Measurements from ENCODE around the gene TMEM182.

The TMEM182 gene

DNA sequence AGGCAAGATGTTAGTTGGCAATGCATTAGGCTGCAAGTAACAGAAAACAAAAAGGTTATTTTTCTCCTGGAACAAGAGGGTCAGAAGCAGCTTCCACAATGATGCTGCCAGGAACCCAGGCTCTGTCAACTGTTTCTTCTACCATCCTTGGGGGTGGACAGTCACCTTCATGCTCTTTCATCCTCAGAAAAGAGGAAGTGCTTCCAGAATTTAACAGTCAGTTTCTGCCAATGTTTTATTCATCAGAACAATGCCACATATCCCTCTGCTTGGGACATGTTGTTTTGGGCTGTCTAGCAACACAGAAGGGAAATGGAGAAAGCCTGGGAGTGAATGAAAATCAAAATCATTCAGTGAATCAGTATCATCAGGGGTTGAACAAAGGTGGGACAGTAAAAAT is 7.1 kb downstream of the TMEM182 start:
- no peak for DNase-seq

DNA sequence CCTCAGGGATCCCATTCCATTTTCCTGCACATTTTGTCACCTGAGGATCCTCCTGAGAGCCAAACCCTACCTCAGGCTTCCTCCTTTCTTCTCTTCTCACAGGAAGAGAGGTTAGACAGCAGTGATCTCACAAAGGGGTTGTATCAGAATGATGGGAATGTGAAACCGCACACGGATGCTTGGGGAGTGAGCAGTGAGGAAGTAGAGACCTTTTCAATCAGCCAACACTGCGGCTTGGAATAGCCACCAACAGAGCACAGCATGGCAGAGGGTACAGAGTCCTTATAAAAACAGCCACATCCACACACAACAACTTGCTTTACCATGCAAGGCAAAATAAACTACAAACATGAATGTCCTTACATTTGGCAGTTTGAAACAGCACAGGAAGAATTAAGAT is 8.7 kb downstream of the TMEM182 start:
- no peak for DNase-seq

DNA sequence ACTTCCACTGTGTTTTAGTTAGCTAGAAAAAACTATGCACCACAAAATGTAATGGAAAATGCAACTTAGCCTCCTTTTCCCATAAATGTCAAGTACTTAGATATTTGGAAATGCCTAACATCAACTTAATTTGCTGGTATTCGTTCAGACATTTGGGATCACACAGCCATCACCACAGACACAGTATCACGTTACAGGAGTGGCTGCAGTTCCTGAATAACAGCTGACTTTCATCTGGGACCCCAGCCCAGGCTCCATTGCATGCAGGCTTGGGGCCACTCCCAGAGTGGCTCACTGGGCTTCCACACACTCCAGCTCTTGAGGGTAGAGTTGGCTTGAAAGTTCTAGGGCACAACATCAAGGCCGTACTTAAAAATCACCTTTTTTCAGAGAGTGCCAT is 9.3 kb downstream of the TMEM182 start:
- DNase-seq: no peak

- no peak for DNase-seq
These were observed 10.8 kb downstream of the TMEM182 start for GRCh38 chr2:102772659-102773058.

DNA sequence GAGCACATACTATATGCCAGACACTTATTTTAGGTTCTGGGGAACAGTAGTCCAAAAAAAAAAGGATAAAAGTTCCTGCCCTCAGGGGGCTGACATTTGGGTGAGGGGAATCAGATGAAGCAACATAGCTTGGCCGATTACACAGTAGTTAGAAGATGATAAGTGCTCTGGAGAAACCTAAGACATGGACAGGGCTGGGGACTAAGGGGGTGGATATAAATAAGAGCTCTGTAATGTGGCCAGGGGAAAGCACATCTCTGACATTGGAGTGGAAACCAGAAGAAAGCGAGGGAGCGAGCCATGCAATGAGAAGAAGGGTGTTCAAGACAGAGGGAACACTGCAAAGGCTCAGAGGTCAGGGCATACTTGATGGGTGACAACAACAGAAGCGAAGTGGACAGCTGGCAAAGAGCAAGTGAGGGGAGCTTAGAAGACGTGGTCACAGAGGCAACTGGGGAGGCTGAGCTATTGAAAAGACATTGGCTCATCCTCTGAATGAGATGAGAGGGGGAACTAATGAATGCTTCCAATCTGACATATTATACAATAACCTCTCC is 11.4 kb downstream of the TMEM182 start:
- DNase-seq: no peak

DNA sequence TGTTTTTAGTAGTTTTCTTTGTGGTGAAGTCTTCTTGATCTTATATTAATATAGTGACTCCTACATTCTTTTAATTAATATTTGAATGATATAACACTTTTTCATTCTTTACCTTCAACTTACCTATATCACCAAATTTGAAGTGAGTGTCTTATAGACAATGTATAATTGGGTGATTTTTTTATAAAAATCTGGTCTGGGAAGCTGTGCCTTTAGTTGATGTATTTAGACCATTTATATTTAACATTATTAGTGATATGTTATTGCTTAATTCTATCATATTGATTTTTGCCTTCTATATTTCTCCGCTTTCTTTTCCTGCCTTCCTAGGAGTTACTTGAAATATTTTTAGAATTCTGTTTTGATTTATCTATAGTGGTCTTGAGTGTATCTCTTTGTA is 16.4 kb downstream of the TMEM182 start:
- DNase-seq: no peak

DNA sequence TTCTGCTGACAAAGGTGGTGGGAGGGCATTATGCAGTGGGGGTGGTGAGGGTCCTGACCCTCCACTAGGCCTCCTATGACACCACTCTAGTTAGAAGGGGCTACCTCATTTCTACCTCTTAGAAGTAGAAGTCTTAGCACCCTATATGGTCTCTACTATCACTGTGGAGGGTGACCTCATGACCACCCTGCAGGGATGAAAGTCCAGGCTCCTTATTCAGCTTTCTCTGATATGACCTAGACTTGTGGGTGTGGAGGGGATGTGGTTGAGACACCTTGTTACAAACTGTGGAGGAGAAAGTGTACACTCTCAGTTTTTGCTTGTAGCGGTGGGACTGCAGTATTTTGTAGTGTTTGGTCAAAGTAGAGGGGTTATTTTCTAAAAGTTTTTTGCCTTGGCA is 18.6 kb downstream of the TMEM182 start:
- DNase-seq: no peak

GRCh38 chr2:102782187-102782586 is 20.4 kb downstream of the TMEM182 start:
- no peak for DNase-seq

- DNase-seq: no peak
These were observed 21.1 kb downstream of the TMEM182 start for GRCh38 chr2:102782933-102783332.

DNA sequence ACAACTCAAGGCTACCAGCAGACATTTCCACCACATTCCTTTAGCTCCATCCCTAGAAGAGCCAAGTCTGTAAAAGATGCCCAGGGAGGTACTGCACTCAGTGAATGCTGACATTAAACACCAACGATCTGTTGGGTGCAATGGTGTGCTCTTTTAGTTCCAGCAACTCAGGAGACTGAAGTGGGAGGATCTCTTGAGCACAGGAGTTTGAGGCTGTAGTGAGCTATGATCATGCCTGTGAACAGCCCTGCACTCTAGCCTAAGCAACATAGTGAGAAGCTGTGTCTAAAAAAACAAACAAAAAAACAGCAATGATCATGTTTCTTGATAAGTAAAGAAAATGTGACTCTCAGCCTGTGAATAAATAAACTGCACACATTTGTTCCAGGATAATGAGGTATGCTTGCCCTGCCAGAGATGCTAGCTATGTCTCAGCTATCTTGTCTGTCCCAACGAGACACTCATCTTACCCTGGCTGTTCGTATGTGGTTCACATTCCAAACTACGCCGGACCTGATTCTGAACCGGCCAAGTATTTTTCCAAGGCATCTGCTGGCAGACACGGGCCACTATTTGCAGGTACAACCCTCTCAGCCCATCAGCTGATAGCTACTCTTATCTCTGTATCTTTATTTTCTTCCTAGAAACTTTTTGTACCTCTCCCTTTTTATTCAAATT is 21.8 kb downstream of the TMEM182 start:
- no peak for DNase-seq

- DNase-seq: no peak
These were observed 23.1 kb downstream of the TMEM182 start for GRCh38 chr2:102784940-102785339.

- no peak for DNase-seq
These were observed 26.5 kb downstream of the TMEM182 start for GRCh38 chr2:102788216-102788884.

GRCh38 chr2:102788885-102789260 is 27.0 kb downstream of the TMEM182 start:
- no peak for DNase-seq

- no peak for DNase-seq
These were observed 27.7 kb downstream of the TMEM182 start for GRCh38 chr2:102789349-102790090.

DNA sequence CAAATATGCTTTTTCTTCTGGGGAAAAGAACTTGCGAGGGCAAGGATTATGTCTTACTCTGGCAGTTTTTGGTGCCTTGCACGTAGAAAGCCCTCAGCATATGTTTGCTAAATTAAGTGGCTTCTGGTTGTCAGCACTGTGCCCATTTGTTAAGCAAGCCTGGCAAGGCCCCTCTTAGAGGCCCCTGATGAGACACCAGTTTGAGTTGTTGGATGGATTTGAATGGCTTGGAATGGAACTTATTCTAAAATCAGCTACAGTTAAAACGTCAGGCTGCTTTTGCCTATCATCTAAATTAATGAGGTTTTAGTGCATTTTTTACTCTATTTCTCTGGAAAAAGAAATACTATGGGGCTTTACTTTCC is 28.2 kb downstream of the TMEM182 start:
- DNase-seq: no peak

DNA sequence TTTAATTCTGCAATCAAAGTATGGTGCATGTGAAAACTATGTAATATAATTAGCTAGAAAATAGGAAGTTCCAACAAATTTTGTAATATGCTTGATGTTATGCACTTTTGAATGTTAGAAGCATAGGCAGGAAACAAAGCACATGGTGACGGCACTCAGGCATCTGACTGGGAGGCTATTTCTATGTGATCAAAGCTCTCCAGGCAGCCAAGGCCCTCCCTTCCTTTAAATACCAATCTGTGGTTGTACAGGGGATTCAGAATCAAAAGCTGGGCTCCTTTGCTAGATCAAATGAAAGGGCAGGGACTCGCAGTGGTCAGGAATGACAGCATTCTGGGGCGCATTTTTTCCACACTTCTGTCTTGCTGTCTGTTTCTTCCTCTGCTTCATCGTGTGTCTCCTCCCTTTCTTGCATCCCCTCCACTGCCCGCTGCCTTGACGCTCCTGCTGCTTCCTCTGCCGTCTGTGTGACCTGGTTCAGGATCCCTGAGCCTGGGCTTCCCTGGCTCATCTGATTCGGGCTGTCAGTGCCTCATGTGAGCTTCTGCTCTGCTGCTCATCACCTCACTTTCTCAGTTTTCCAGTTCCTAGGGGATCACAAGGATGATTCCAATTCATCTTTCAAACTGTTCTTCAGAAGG is 30.9 kb downstream of the TMEM182 start:
- DNase-seq: no peak

- no peak for DNase-seq
These were observed 33.8 kb downstream of the TMEM182 start for GRCh38 chr2:102795641-102796040.

GRCh38 chr2:102796337-102796736 is 34.5 kb downstream of the TMEM182 start:
- DNase-seq: no peak

DNA sequence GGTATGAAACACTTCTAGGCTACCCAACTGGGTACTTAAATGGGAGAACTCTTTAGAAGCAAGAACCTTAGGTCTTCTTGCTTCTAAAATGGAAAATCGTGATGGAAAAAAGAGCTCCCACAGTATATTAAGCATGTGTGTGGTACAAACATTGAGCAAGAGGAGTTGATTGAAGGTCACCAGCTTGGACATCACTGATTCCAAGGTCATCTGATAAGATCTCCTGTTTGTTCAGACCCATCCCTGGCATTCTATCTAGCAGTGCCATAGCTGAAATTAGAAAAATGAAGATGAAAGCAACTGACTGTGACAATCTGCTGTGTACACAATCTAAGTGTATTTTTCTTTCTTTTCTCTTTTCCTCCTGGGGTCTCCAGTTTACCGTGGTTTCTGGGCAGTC is 35.7 kb downstream of the TMEM182 start:
- no peak for DNase-seq

- no peak for DNase-seq
These were observed 36.4 kb downstream of the TMEM182 start for GRCh38 chr2:102798181-102798580.

- DNase-seq: no peak
These were observed 39.4 kb downstream of the TMEM182 start for GRCh38 chr2:102801098-102801718.

DNA sequence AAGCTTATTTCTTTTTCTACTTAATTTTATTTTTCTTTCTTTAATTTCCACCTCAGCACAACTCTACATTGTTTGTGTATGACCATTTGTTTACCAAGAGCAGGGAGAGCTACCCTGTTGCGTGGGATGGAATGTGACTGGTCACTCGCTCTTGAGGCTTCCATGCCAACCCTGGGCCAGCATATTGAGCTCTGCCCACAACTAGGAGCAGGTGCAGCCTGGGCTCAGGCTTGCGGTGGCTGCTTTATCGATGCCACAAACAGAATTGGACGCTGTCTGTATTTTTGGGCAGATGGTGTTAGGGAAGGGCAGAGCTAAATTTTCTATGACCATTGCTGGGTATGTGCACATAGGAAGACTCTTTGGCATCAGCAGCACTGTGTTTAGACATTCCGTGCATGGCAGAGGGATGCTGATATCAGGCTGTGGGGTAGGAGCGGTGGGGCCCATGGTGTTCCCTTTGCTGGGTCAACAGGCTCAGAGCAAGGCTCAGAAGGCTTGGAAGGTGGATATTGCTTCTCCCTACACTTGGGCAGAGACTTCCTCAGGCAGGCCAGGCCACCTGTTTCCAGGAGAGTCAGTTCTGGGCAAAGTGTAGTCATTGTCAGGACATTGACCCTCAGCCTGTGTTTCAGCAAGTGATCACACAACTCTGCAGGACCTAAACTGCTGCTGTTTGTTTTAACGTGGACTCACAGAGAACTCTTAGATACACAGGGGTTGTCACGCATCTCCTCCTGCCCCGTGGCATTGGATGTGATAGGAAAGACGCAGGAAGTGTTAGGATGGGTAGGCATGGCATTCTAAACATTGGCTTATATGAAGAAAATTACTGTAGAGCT is 40.2 kb downstream of the TMEM182 start:
- DNase-seq: no peak
